ENCODE data around the gene PRDM5. TPM values are rescaled to one million over a fixed set of nuclear protein-coding genes. Genes with fewer than 3 reads are reported as not detected.

The PRDM5 gene
- total and polyA plus RNA-seq, 2 of the 13 experiments (the other 11 are each of a cell fraction or from before 2014, with no cell fraction given) = not detected

GRCh38 chr4:120927801-120928409 is 5.4 kb upstream of the PRDM5 start (continued):
- TF ChIP-seq ARID4A (CRISPR knock-in tag; IDR thresholded peaks at IDR 0.05; ENCODE audit: borderline replicate concordance) (no peak), ZZZ3 (CRISPR knock-in tag; IDR thresholded peaks at IDR 0.05; ENCODE audit: borderline replicate concordance) (no peak), FOSL1 (CRISPR knock-in tag; IDR thresholded peaks at IDR 0.05; ENCODE audit: borderline replicate concordance) (no peak), ZBTB3 (CRISPR knock-in tag; IDR thresholded peaks at IDR 0.05; ENCODE audit: borderline replicate concordance, low read depth) (no peak), ZNF160 (CRISPR knock-in tag; IDR thresholded peaks at IDR 0.05) (no peak), ZNF263 (CRISPR knock-in tag; IDR thresholded peaks at IDR 0.05) (no peak), ARNTL (CRISPR knock-in tag; IDR thresholded peaks at IDR 0.05) (no peak), ZNF558 (CRISPR knock-in tag; IDR thresholded peaks at IDR 0.05; ENCODE audit: borderline replicate concordance) (no peak), ZNF800 (CRISPR knock-in tag; IDR thresholded peaks at IDR 0.05) (no peak)
